GM21423 (cell line): ENCODE data around the gene DAND5.

Experiments used
- ATAC-seq: cut with Tn5 transposase; IDR thresholded peaks from one replicate; pipeline ENCODE4 v1.9.1; 2021; ENCODE audit warnings: mild to moderate bottlenecking, moderate library complexity; ENCODE audit not compliant: unreplicated experiment

Gene DAND5

GRCh38 chr19:13019332-13019731 lies 50.0 kb downstream of the DAND5 start:
- no peak for ATAC-seq

DNA sequence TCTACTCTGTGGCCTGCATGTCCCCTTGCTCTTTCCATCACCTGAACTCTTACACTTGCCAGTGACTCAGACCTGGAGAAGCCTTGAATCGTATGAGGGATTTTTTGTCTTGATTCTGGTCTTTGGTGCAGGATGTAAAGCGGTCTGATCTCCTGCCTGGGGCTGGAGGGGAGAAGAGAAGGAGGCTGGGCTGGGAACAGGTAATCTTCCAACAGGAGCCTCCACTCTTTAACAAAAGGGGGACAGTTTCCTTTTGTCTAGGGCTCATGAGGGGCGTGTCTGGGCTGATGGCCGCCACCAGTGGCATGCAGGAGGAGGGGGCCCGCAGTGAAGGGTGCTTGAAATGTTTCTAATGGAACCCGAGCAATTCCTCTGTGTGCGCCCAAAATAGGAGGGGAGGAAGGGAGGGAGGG lies 50.6 kb downstream of the DAND5 start:
- no peak for ATAC-seq

GRCh38 chr19:13022111-13022858 lies 52.9 kb downstream of the DAND5 start:
- ATAC-seq = no peak

GRCh38 chr19:13022859-13023636 lies 53.7 kb downstream of the DAND5 start:
- no peak for ATAC-seq

- no peak for ATAC-seq
Observed at GRCh38 chr19:13023656-13024055, 54.3 kb downstream of the DAND5 start.
